Measurements from ENCODE around the gene RMP24.

The RMP24 gene

DNA sequence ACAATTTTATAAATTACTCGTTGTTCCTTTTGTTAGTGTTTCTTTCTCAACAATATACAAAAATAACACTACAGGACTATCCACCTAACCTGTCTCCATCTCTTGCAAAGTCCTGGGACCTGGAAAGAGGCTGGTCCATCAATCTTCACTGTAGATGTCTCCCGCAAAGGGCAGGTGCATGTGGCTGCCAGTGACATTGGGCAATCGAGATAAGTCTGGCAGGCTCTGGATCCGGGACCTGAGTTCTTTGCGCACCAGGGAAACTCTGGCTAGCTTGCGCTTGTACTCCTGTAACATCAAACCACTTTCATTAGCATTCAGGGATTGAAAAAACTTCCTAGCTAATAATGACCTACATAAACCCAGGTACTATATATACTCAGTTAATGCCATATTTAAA is 20.5 kb downstream of the RMP24 start:
- WGBS (ENCODE audit: extremely low coverage, insufficient read length, low lambda C conversion rate): 100% methylated on average over 1 of the region's 6 CpGs
- no peaks in the 10 kb centered on the region for H3K4me1 ChIP-seq (ENCODE audit: insufficient read depth, low read length)
- no peak overlapping the region for H2BK15ac ChIP-seq (ENCODE audit: low read depth, low read length)
- H3K27ac ChIP-seq (ENCODE audit: insufficient read length, low read depth, low read length): no peak overlapping the region
- TF ChIP-seq, protein P1, sequence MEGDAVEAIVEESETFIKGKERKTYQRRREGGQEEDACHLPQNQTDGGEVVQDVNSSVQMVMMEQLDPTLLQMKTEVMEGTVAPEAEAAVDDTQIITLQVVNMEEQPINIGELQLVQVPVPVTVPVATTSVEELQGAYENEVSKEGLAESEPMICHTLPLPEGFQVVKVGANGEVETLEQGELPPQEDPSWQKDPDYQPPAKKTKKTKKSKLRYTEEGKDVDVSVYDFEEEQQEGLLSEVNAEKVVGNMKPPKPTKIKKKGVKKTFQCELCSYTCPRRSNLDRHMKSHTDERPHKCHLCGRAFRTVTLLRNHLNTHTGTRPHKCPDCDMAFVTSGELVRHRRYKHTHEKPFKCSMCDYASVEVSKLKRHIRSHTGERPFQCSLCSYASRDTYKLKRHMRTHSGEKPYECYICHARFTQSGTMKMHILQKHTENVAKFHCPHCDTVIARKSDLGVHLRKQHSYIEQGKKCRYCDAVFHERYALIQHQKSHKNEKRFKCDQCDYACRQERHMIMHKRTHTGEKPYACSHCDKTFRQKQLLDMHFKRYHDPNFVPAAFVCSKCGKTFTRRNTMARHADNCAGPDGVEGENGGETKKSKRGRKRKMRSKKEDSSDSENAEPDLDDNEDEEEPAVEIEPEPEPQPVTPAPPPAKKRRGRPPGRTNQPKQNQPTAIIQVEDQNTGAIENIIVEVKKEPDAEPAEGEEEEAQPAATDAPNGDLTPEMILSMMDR (conservative IDR thresholded peaks at IDR 0.05): no peak
- H2AFZ ChIP-seq (ENCODE audit: low read length): no peak overlapping the region
- H3K18ac ChIP-seq (ENCODE audit: insufficient read length, low read depth, low read length): no peak overlapping the region
- no peak overlapping the region for H3K4me3 Mint-ChIP-seq
- no peak overlapping the region for H3K56ac ChIP-seq (ENCODE audit: insufficient read length, low read depth, low read length)
- DNase-seq: no peak
- H3K4me2 ChIP-seq (ENCODE audit: insufficient read depth, insufficient read length, low read length): no peak overlapping the region
- no peak overlapping the region for H4K91ac ChIP-seq (ENCODE audit: insufficient read length, low read depth, low read length)
- H3K14ac ChIP-seq (ENCODE audit: insufficient read depth, low read length): no peak overlapping the region
- H2AK5ac ChIP-seq (ENCODE audit: insufficient read length, low read length): no peak overlapping the region
- H3K27ac Mint-ChIP-seq: no peak overlapping the region
- H3K23ac ChIP-seq (ENCODE audit: insufficient read length, low read depth, low read length): no peak overlapping the region
- no peak overlapping the region for H4K5ac ChIP-seq (ENCODE audit: insufficient read length, low read depth, low read length)
- H2BK20ac ChIP-seq (ENCODE audit: low read depth, low read length, poor library complexity, severe bottlenecking): no peak overlapping the region
- no peaks in the 10 kb centered on the region for H3K9me3 Mint-ChIP-seq
- no peak overlapping the region for H3K9ac ChIP-seq (ENCODE audit: extremely low read depth, insufficient read length, low read length)
- H2BK12ac ChIP-seq (ENCODE audit: insufficient read length, low read depth, low read length): no peak overlapping the region
- H3K9me3 ChIP-seq (ENCODE audit: control insufficient read depth, low read depth, low read length): no peaks in the 10 kb centered on the region
- H3K27me3 ChIP-seq (ENCODE audit: insufficient read depth, low read length): no peaks in the 10 kb centered on the region; the same call in 1 of the 2 replicates
- no peaks in the 10 kb centered on the region for H4K20me1 ChIP-seq (ENCODE audit: control insufficient read depth, insufficient read depth, insufficient read length)
- H2BK5ac ChIP-seq (ENCODE audit: insufficient read length, low read length): no peak overlapping the region
- no peaks in the 10 kb centered on the region for H3K27me3 Mint-ChIP-seq (ENCODE audit: low read depth)
- H4K8ac ChIP-seq (replicated peaks; ENCODE audit: insufficient read length, low read depth, low read length): no peak overlapping the region
- H3K4me1 Mint-ChIP-seq: no peaks in the 10 kb centered on the region
- H3K4ac ChIP-seq (ENCODE audit: low read depth, low read length): no peak overlapping the region
- no peak overlapping the region for H3T11ph ChIP-seq (ENCODE audit: low read length)
- no peaks in the 10 kb centered on the region for H3K23me2 ChIP-seq (ENCODE audit: insufficient read length, low read depth, low read length, poor library complexity, severe bottlenecking)
- H3K79me2 ChIP-seq (ENCODE audit: insufficient read depth, low read length): no peaks in the 10 kb centered on the region
- H2BK120ac ChIP-seq (ENCODE audit: low read depth, low read length, poor library complexity, severe bottlenecking): no peak overlapping the region
- peaks cover 4 to 27% (median 18%) of the 10 kb centered on the region in 3 experiments; a peak in 6 of 7 replicates for H3K36me3 Mint-ChIP-seq (ENCODE audit: insufficient read depth in 1 of 3, low read depth in 3 of 3)
- H3K79me1 ChIP-seq (ENCODE audit: insufficient read depth, low read depth, low read length, poor library complexity, severe bottlenecking): no peaks in the 10 kb centered on the region

Data from H9 (cell line).